HuH-7.5 (cell line): Measurements from ENCODE around the gene SLC8B1.

Experiments
- DNase-seq: peaks from one replicate; pipeline ENCODE4 v3.0.0; 2011; ENCODE audit warnings: low spot score

SLC8B1 gene

DNA sequence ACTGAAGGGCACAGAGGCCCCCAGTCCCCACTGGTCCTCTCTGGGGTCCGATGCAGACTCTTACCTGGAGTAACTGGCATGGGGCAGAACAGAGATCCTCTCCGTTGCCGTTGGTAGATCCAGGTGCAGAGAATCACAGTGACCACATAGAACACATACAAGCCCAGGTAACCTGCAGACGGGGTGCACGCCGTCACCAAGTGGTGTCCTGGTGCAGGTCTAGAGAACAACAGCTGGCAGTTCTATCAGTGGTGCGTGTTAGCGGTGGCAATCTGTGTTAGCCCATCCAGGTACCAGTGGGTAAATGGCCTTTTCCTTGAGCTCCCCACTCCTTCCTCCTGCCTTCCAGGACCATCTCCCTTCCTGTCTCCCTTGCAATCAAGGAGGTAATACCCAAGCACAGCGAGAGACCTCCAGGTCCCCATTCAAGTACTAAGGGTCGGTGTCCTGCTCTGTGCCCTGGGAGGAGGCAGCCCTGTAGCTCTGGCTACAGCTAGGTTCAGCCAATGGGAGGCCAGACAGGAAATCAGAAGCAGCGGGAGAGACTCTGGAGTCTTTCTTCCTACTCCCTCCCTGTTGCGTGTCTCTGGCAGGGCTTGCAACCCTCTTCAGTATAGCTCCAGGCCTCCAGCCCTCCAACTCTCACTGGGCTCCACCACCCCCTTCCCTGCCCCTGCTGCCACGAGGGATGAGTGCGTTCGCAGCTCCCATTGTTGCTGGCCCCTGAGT is 15.8 kb downstream of the SLC8B1 start:
- DNase-seq: no peak

DNA sequence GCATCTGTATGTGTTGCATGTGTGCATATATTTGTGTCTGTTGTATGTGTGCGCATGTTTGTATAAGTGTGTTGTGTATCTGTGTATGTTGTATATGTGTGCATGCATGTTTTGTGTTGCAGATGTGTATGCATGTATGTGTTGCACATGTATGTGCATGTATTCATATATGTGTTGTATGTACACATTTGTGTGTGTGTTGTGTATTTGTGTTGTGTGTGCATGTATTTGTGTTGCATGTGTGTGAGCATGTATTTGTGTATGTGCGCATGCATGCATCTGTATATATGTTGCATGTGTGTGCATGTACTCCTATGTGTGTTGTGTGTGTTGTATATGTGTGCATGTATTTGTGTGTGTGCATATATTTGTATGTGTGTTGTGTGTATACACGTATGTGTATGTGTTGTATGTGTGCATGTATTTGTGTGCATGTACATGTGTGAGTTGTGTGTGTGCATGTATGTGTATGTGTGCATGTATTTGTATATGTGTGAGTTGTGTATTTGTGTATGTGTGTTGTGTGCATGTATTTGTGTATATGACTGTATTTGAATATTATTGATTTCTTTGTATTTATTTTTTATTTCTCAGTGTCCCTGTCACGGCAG is 16.8 kb downstream of the SLC8B1 start:
- DNase-seq: no peak

DNA sequence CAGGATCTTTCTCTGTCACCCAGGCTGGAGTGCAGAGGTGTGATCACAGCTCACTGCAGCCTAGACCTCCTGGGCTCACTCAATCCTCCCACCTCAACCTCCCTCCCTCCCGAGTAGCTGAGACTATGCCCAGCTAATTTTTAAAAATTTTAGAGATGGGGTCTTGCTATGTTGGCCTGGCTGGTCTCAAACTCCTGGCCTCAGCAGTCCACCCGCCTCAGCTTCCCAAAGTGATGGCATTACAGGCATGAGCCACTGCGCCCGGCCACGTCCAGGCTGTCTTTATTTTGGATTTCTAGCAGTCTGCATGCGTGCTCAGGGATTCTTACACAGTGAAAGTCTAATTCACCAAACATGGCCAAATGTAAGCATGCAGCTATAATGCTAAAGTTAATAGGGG is 17.8 kb downstream of the SLC8B1 start:
- DNase-seq: no peak

DNA sequence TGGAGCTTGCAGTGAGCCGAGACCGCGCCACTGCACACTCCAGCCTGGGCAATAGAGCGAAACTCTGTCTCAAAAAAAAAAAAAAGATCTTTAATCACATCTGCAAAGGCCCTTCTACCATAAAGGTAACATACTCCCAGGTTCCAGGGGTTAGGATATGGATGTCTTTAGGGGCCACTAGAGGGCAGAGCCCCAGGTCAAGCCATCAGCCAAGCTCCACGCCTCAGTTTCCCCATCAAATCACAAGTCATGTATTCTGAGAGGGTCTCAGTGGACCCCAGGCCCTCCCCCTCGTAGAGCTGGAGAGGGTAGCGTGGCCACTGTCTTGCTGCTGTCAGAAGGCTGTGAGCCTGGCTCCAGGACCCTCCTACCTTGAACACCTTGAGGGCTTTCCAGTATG is 18.8 kb downstream of the SLC8B1 start:
- no peak for DNase-seq

DNA sequence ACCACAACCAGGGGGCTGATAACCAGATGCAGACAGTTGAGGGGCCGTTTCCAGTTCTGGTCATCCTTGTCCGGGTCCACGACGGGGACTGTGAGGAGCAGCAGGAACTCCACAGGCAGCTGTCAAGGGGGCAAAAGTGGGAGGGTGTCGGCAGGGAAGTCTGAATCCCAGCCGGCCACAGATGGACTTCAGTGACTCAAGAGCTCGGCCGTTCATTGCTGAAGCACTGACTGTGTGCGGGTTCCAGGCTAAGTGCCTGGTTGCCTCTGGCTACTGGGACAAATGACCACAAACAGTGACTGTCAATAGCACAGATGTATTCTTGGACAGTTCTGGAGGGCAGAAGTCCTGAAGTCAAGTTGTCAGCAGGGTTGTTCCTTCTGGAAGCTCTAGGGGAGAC is 19.6 kb downstream of the SLC8B1 start:
- no peak for DNase-seq

DNA sequence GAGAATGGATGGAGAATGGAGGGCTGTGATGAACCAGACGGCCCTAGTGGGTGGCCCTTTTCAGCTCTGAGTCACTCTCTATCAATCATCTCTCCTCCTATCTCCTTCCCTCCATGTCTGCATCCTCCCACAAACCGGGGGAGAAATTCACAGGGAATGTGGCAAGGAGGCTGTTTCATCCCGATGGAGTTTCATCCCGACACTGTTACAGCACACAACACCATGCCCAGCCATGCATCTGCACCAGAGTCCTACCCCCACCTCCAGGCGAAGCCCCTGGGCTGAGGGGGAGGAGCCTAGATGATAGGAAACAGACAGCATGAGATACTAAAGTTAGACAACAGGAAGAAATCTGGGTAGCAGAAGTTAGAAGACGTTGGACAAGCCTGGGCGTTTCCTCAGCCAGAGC is 20.8 kb downstream of the SLC8B1 start:
- no peak for DNase-seq

DNA sequence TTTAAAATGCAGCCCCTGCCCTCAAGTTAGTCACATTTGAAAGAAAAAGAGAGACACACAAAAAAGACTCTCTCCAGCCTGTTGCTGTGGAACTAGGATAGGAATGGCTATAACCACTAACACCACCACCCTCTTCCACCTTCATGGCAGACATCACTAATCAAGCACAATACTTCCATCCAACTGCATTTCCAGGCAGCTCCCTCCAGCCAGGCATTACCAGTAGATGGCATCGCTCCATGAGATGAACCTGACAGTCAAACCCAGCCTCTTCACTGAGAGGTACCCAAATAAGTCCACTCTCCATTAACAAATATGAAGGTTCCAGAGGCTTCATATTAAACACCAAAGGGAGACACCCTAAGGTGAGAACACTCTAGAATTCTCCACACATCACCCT is 24.4 kb downstream of the SLC8B1 start:
- no peak for DNase-seq

DNA sequence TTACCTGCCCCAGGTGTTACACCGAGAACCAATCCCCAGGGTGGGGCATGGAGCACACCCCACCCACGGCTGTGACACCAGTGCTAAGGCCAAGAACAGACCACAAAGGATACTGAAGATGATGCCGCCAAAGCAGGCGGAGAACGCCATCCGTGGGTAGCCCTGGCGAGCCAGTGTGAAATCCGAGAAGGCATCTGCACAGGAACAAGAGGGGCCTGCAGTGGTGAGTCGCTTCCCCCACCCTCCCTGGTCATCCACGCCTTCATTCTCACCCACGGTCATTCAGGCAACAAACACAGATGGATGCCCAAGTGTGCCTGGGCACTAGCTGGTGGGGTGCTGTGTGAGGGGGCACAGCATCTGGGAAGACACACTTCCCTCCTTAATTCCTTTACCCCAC is 28.5 kb downstream of the SLC8B1 start:
- no peak for DNase-seq

DNA sequence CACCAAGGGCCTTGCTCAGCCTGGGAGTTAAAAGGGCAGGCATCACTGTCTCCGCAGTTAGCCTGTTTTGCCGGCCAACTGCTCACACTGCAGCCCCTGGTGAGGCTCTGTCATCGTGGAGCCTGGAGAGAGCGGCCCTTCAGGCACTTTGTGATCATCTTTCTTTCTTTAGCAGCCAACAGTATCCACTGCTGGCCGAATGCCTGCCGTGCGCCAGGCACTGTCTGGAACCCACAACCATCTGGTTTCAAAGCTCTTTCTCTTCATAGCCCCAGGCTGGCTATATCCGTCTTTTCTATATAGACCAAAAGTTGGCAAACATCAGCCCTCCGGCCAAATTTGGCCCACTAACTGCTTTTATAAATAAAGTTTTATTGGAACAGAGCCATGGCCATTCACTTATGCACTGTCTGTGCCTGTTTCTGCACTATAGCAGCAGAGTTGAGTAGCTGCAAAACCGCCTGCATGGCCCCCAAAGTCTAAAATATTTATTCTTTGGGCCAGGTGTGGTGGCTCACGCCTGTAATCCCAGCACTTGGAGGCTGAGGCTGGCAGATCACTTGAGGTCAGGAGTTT is 29.5 kb downstream of the SLC8B1 start:
- no peak for DNase-seq

DNA sequence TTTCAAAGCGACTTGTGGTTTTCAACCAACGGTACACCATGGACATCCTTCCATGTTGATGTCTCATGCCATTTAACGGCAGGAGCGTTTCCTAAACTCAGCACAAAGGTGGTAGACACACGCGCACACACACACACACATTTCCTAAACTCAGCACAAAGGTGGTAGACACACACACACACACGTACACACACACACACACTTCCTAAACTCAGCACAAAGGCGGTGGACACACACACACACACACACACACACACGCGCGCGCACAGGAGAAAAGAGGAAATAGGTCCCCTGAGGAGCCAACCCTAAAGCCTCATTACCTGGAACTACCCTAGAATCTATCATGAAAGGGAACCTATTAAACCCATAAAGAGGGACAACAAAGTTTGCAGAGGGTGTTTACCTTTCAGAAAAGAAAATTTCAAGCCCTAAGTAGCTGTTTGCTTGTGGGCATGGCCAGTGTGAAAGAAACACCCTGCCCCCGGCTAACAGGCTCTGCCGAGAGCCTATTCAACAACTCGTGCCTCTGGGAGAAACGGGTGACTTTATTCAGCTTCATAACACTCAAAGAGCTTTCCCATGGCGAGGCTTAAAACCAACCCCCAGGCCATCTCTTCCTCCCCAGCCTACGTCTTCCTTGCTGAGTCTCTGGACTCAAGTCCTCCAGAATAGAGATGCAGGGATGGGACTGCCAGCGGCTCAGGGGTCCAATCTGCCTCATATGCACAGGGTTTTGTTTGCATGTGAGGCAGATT is 31.8 kb downstream of the SLC8B1 start:
- no peak for DNase-seq

DNA sequence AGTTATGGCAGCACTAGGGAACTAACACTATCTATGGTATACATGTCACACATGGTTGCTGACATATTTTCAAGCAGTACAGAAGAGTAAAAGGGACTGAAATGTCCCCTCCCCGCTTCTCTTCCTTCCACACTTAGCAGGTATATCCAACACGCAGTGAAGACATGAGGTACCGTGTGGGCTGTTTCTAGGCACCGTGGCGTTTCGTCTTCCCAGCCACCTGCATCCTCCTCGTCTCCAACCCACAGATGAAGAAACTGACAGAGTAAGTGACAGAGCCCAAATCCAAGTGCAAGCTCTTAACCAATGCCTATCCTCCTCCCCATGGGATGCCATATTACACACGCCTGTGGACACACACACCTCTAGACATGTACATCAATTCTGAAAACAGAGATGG is 32.4 kb downstream of the SLC8B1 start:
- no peak for DNase-seq

DNA sequence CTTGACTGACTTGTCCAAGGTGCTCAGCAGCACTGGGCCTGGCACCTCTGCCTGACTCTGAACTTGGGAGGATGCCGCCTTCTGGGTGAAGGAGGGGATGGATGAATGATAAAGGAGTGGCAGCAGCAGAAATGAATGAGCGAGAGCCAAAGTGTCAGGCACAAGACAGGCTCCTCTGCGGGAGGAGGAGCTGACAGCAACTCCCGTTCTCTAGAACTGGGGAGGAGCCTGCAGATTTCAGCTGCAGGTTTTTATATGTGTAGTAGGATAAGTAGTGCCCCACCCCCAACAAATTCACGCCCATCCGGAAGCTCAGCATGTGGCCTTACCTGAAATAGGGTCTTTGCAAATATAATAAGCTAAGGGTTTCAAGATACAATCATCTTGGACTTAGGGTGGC is 33.1 kb downstream of the SLC8B1 start:
- no peak for DNase-seq

DNA sequence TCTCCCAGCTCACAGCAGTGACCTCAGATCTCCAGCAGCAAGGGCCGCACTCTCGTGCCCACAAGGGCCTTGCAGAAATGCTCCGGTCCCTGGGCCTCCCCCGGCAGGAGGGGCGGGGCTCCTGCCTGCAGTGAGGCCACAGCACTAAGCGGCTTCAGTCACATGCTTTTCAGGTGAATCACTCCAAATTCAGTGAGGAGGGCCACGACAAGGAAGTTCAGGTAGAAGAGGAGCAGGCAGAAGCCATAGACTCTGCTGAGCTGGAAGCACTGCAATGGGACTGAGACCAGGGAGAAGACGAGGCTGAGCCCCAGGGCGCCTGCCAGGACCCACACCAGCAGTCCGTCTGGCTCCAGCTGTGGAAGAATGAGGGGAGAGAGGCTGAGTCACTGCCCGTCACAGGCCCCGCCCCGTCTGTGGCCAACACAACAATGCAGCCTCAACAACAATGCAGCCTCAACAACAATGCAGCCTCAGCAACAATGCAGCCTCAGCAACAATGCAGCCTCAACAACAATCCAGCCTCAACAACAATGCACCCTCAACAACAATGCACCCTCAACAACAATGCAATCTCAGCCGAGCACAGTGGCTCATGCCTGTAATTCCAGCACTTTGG is 35.2 kb downstream of the SLC8B1 start:
- DNase-seq: peak; percentile 65

DNA sequence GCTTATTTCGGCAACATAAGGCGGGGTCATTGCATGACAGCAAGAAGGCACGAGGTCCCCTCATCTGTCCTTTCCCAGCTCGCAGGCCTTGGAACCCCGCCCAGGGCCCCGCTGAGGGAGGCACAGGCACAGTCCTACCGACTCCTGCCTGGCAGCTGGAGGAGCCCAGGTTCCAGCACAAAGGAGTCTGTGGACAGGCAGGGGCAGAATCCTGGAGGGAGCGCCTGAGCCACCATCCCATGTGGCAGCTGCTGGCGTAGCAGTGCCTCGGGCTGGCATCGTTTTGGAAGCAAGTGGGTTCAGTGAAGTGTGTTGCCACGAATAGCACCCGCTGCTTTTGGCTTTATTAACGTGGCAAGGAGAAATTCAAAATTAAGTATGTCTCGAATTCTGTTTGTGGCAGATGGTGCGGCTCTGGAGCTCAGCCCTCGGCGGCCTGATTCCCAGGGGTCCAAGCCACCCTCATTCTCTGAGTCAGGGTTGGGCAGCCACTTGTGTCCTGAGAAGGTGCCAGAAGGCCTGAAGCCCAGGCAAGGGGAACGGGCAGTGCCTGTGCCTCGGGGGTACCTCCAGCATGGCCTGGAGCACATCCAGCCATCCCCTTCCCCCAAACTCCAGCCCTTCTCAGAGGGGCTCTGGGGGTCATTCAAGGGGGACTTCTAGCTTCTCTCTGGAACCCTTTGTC is 35.9 kb downstream of the SLC8B1 start:
- no peak for DNase-seq

DNA sequence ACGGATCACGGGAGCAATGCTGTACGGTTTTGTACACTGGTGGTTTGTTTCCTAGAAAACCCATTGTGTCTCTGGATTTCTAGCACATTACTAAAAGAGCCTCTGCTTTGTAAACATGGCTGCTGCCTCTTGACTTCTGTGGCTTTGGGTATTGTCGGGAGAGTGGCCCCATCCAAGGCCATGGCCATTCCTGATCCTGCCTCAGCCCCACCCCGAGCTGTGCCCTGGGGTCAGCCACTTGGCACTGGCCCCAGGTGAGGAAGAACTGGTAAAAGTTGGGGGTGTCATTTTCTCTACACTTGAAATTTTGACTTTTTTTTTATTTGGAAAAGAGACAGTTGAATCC is 36.5 kb downstream of the SLC8B1 start:
- no peak for DNase-seq

DNA sequence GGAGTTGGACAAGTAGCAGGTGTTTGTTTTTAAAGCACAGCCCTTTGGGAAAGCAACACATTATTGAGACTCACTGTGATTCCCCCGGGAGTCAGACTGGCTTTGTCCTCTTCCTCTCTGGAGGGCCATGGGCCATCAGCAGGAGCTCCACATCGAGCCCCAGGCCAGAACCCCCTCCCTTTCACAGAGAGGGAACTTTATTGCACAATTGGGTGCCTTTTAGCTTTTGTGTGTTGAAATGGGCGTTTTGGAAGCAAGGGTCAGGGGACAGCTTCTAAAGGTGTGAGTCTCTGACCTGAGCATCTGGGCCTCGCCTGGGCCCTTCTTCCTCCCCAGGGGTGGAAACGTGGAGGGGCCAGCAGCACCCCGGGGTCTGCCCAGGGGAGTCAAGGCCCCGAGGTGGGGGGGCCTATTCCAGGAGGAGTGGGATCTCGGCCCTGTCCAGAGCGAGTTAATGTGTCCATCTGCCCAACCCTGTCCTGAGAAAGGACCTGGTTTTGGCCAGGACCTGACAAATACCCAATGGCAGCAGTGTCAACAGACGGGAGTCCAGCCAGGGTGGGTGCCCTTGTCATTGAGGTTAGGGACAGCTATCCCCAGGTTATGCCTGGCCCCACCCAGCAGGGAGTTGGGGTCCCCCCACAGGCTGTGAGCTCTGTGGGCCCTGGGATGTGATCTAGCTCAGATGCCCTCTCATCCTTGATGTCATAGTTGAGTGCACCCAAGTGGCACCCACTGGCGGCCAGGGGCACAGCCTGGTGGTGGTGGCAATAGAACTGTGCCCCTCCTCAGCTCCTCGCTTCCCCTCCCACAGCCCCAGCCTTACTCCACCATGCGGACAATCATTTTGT is 37.1 kb downstream of the SLC8B1 start:
- no peak for DNase-seq

DNA sequence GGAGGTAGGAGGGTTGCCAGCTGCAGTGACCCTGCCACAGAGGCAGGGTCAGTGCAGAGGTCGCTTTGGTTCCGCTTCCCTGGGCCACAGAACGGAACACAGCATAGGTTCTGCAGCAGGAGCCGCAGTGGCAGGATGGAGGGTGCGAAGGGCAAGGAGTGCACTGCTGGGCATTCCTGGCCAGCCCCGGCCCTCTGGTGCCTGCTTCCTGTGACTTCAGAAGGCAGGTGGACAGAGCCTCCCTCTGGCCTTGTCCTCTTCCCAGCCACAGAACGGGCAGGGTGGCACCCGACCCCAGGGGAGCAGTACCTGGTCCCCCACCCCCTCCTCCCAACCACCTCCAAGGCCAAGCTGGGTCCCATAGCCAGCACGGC is 37.7 kb downstream of the SLC8B1 start:
- DNase-seq: no peak

DNA sequence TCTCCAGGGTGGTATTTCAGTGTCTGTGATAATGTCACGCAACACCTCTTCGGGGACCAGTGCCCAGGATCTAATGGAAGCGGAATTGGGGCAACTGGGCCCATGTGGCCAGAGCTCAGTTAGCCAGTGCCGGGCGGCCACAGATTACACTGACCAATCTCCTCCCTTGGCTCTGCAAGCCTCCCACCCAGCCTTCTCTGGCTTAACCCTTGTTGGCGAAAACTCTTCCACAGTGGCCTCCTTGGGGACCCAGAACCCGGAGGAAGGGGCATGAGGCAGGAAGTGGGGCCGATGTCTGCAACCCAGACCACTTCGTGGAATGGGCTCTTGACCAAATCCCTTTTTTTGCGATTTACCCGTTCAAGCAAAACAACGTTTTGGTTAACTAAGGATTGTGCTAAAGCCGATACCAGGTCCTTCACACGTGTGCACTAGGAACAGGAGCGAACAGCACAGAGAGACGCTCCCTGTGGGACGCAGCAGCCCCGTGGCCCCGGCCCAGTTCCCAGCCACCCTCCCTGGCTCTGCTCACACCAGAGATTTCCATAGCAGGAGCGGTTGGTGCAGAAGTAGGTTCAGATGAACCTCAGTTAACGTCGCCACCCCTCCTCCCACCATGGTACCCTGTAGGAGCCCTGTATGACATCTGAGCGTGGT is 38.2 kb downstream of the SLC8B1 start:
- DNase-seq: no peak

DNA sequence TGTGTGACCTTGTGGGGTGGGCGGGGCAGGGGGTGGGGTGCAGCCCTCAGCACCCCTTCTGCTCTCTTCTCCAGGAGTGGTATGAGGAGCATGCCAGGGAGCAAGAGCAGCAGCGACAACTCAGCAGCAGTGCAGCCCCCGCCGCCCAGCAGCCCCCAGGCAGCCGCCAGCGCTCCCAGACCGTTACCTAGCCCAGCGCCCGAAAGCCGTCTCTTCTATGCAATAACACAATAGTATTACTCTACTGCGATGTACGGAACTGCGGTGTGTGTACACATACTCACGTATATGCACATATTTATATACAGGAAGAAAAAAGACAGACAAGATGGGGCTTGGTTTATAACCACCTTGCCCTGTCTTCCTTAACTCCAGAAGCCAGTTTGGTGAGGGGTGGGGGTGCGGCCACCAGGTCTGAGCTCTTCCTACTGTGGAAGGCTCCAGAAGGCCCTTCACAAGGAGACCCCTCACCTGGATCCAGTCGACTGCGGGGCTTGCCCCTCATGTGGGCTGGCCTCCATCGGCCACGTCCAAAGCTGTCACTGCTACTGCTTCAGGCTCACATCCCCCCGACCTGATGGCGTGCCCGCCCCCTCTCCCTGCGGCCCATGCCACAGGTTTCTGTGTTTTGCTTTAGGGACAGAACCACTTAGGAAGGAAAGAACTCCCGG is 38.9 kb downstream of the SLC8B1 start:
- no peak for DNase-seq

DNA sequence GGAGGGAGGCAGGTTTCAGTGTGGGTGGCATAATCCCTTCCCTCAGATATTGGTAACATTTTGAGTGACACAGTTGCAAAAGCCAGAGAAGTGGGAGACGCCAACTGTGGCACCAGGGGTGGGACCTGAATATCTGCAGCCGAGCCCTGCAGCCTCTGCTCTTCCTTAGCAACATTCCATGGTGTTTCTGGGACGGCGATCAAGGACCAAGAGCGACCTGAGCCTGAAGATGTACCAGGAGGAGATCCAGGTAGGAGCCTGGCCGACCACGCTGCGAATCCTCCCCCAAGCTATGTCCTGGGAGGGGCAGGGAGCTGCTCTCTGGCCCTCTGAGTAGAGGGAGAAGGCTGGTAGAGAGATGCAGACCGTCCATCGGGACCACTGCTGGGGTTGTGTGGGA is 41.8 kb downstream of the SLC8B1 start:
- no peak for DNase-seq
